DOHH2 (cell line): Measurements from ENCODE around the gene CHAC2.

ENCODE experiments used
- H3F3A ChIP-seq: fragments of 200-600 bp; sonication (generic), shearing (Covaris generic); 2 replicates; pipeline ENCODE4 v1.6.0; 2016; ENCODE audit warnings: antibody characterized with exemption, mild to moderate bottlenecking; ENCODE audit not compliant: control insufficient read depth, insufficient read depth
- H3K27ac ChIP-seq: fragments of 200-600 bp; sonication (generic); 2 replicates; pipeline ENCODE4 v1.5.1; 2014; ENCODE audit warnings: low read depth, mild to moderate bottlenecking, low read length, moderate library complexity
- H3K27me3 ChIP-seq: fragments of 200-600 bp; sonication (generic); 2 replicates; pipeline ENCODE4 v1.6.1; 2014; ENCODE audit warnings: mild to moderate bottlenecking, low read length, mixed read lengths; ENCODE audit not compliant: control insufficient read depth
- H3K36me3 ChIP-seq: fragments of 200-600 bp; sonication (generic); 2 replicates; pipeline ENCODE4 v1.6.1; 2014; ENCODE audit warnings: mild to moderate bottlenecking, low read length, moderate library complexity, mixed read lengths; ENCODE audit not compliant: control insufficient read depth
- H3K4me1 ChIP-seq: fragments of 200-600 bp; sonication (generic); 2 replicates; pipeline ENCODE4 v1.6.1; 2014; ENCODE audit warnings: mild to moderate bottlenecking, low read length, mixed read lengths; ENCODE audit not compliant: control insufficient read depth
- H3K4me2 ChIP-seq: fragments of 200-600 bp; sonication (generic); 2 replicates; pipeline ENCODE4 v1.6.0; 2014; ENCODE audit warnings: mild to moderate bottlenecking, low read length, moderate library complexity
- H3K4me3 ChIP-seq: fragments of 200-600 bp; sonication (generic); 2 replicates; pipeline ENCODE4 v1.5.1; 2014; ENCODE audit warnings: mild to moderate bottlenecking, low read length, mixed read lengths
- H3K79me2 ChIP-seq: fragments of 200-600 bp; sonication (generic); 2 replicates; pipeline ENCODE4 v1.6.1; 2014; ENCODE audit warnings: mild to moderate bottlenecking, low read length, mixed read lengths; ENCODE audit not compliant: control insufficient read depth
- H3K9me2 ChIP-seq: fragments of 200-600 bp; sonication (generic); replicated peaks from 2 replicates; pipeline ENCODE4 v1.6.1; 2014; ENCODE audit warnings: mild to moderate bottlenecking, low read length, mixed read lengths; ENCODE audit not compliant: control insufficient read depth
- H3K9me3 ChIP-seq: fragments of 200-600 bp; sonication (generic); 2 replicates; pipeline ENCODE4 v1.6.1; 2014; ENCODE audit warnings: antibody characterized with exemption, low read length, mixed read lengths; ENCODE audit not compliant: control insufficient read depth, insufficient read depth
- H4K20me1 ChIP-seq: fragments of 200-600 bp; sonication (generic); 2 replicates; pipeline ENCODE4 v1.6.0; 2014; ENCODE audit warnings: low read depth, mild to moderate bottlenecking, antibody characterized with exemption, low read length, moderate library complexity; ENCODE audit not compliant: control insufficient read depth, insufficient read depth
- EZH2phosphoT487 ChIP-seq: fragments of 200-600 bp; sonication (generic); IDR thresholded peaks from 2 replicates; pipeline ENCODE4 v1.6.1; 2017; ENCODE audit warnings: borderline replicate concordance, mild to moderate bottlenecking, antibody characterized with exemption, low read length, moderate library complexity, mixed read lengths
- TF ChIP-seq, protein P1 (sequence below): fragments of 200-600 bp; sonication (generic); IDR thresholded peaks from one replicate; pipeline ENCODE4 v1.5.1; 2014; ENCODE audit warnings: antibody characterized with exemption, mild to moderate bottlenecking, low read depth, low read length; ENCODE audit not compliant: poor library complexity, severe bottlenecking

CHAC2 gene

DNA sequence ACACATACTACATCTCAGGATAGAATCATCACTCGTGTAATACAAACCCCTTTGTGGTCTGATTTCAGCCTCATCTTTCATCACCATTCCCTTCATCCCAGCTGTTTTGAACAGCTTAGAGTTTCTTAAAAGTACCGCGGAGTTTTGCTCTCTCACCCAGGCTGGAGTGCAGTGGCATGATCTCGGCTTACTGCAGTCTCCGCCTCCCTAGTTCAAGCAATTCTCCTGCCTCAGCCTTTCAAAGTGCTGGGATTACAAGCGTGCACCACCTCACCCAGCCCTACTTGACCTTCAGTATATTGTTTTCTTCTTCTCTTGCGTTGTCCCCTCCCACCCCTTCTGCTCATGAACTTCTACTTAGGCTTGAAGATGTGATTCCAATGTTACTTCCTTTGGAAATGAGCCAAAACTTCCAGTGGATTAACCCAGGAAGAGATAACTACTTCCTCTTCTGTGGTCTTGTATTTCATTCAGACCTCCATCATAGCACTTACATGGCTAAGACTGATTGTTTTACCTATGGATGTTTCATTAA lies 35.1 kb downstream of the CHAC2 start:
- Histone ChIP-seq H3K27me3 (no peaks in the 10 kb centered on the region), H3K36me3 (peaks cover 52% of the 10 kb centered on the region), H3K4me3 (no peak overlapping the region), H4K20me1 (no peaks in the 10 kb centered on the region), H3K79me2 (no peaks in the 10 kb centered on the region), H3F3A (no peaks in the 10 kb centered on the region), H3K4me1 (no peaks in the 10 kb centered on the region), H3K4me2 (no peak overlapping the region), H3K9me3 (no peaks in the 10 kb centered on the region), H3K9me2 (no peaks in the 10 kb centered on the region), H3K27ac (no peak overlapping the region)
- no peak for TF ChIP-seq EZH2phosphoT487
- TF ChIP-seq, protein P1, sequence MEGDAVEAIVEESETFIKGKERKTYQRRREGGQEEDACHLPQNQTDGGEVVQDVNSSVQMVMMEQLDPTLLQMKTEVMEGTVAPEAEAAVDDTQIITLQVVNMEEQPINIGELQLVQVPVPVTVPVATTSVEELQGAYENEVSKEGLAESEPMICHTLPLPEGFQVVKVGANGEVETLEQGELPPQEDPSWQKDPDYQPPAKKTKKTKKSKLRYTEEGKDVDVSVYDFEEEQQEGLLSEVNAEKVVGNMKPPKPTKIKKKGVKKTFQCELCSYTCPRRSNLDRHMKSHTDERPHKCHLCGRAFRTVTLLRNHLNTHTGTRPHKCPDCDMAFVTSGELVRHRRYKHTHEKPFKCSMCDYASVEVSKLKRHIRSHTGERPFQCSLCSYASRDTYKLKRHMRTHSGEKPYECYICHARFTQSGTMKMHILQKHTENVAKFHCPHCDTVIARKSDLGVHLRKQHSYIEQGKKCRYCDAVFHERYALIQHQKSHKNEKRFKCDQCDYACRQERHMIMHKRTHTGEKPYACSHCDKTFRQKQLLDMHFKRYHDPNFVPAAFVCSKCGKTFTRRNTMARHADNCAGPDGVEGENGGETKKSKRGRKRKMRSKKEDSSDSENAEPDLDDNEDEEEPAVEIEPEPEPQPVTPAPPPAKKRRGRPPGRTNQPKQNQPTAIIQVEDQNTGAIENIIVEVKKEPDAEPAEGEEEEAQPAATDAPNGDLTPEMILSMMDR: no peak

GRCh38 chr2:53811601-53812000 lies 44.0 kb downstream of the CHAC2 start:
- H3K79me2 ChIP-seq: no peaks in the 10 kb centered on the region
- H3K4me3 ChIP-seq: no peak overlapping the region
- no peak overlapping the region for H3K27ac ChIP-seq
- no peaks in the 10 kb centered on the region for H3K9me3 ChIP-seq
- no peaks in the 10 kb centered on the region for H3F3A ChIP-seq
- H4K20me1 ChIP-seq: no peaks in the 10 kb centered on the region
- H3K4me2 ChIP-seq: no peak overlapping the region
- TF ChIP-seq, protein P1: no peak
- TF ChIP-seq EZH2phosphoT487: no peak
- no peaks in the 10 kb centered on the region for H3K9me2 ChIP-seq
- H3K4me1 ChIP-seq: no peaks in the 10 kb centered on the region
- no peaks in the 10 kb centered on the region for H3K27me3 ChIP-seq
- peaks cover 59% of the 10 kb centered on the region for H3K36me3 ChIP-seq

DNA sequence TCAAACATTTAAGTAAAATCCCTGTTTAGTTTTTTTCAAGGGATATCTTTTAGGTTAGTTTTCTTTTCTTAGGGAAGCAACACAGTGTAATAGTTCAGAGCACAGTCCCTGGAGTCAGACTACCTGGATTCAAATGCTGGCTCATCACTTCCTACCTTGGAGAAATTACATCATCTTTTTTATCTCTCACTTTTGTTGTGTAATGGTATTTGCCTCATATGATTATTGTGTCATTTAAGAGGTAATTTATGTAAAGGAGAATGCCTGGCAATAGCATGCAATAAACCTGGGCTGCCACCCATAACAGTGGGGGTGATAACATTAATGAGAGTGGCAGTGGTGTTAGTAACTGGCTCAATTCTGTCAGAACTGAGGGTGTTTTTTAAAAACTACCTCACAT lies 45.5 kb downstream of the CHAC2 start:
- Histone ChIP-seq H3K79me2 (no peaks in the 10 kb centered on the region), H3K27ac (no peak overlapping the region), H3K9me2 (no peaks in the 10 kb centered on the region), H3K36me3 (peaks cover 56% of the 10 kb centered on the region), H3K4me1 (no peaks in the 10 kb centered on the region), H3K4me2 (no peak overlapping the region), H4K20me1 (no peaks in the 10 kb centered on the region), H3K9me3 (no peaks in the 10 kb centered on the region), H3K4me3 (no peak overlapping the region), H3K27me3 (no peaks in the 10 kb centered on the region), H3F3A (no peaks in the 10 kb centered on the region)
- TF ChIP-seq, protein P1: no peak
- no peak for TF ChIP-seq EZH2phosphoT487
